Adipose tissue (tissue), 3 donors: Measurements from ENCODE around the gene C5orf46. TPM values are rescaled to one million over a fixed set of nuclear protein-coding genes. Genes with fewer than 3 reads are reported as not detected.
"Not testable (repeated sequence)": the region's sequence is repeated elsewhere in the genome, so short reads cannot be mapped to it uniquely, and the experiment has no call there.

ENCODE experiments used
- H3K27ac ChIP-seq: one replicate; pipeline ENCODE4 v1.5.1; 2013; ENCODE audit warnings: low read depth, low read length
- WGBS, 3 donors: extraction: QIAGEN DNeasy Blood & Tissue Kit; methylation state at CpG; one replicate each; pipeline ENCODE4 v1.1.7; 2013; 5-methylcytosine and 5-hydroxymethylcytosine counted together
- polyA plus RNA-seq, 3 donors: library from polyadenylated mRNA; stranded (reverse); fragments of 200-250 nt; gene quantifications; one replicate each; pipeline ENCODE4 v1.2.3, GENCODE V29; 2013
- donor health status: healthy with polysubstance abuse.
- donor health status: Bipolar disorder and iron deficiency.
- donor health status: healthy.

C5orf46 gene
- polyA plus RNA-seq, 3 donors, result 0.24 TPM; not detected in 2

GRCh38 chr5:147902609-147903115 is 3.7 kb downstream of the C5orf46 start:
- H3K27ac ChIP-seq, result no peak overlapping the region

- H3K27ac ChIP-seq, result no peak overlapping the region
- 69 to 72% (median 70%) methylated on average over 12 of the region's 12 CpGs for WGBS, 3 donors
These were observed 4.7 kb downstream of the C5orf46 start for GRCh38 chr5:147901599-147902039.

- WGBS, 3 donors, result 75 to 88% (median 82%) methylated on average over 3 of the region's 3 CpGs
- no peak overlapping the region for H3K27ac ChIP-seq
These were observed 7.4 kb downstream of the C5orf46 start for GRCh38 chr5:147898875-147899401.

- H3K27ac ChIP-seq, result no peak overlapping the region
- WGBS, 3 donors, result 73 to 87% (median 77%) methylated on average over 1 of the region's 1 CpG
These were observed 10.5 kb downstream of the C5orf46 start for GRCh38 chr5:147895864-147896263.

- 33 to 41% (median 35%) methylated on average over 2 of the region's 2 CpGs for WGBS, 3 donors
- no peak overlapping the region for H3K27ac ChIP-seq
These were observed 12.5 kb downstream of the C5orf46 start for GRCh38 chr5:147893820-147894219.

- H3K27ac ChIP-seq, result no peak overlapping the region
- WGBS, 3 donors, result 41 to 61% (median 57%) methylated on average over 3 of the region's 3 CpGs
These were observed 13.5 kb downstream of the C5orf46 start for GRCh38 chr5:147892696-147893296.

- H3K27ac ChIP-seq, result no peak overlapping the region
- whole genome bisulfite sequencing, 3 donors, result 54 to 91% (median 56%) methylated on average over 2 of the region's 2 CpGs
These were observed 18.4 kb downstream of the C5orf46 start for GRCh38 chr5:147887930-147888329.

GRCh38 chr5:147887026-147887627 is 19.2 kb downstream of the C5orf46 start:
- no peak overlapping the region for H3K27ac ChIP-seq
- 5 to 19% (median 6%) methylated on average over 3 of the region's 3 CpGs for WGBS, 3 donors

- H3K27ac ChIP-seq, result no peak overlapping the region
- 49 to 67% (median 64%) methylated on average over 6 of the region's 6 CpGs for WGBS, 3 donors
These were observed 23.6 kb downstream of the C5orf46 start for GRCh38 chr5:147882586-147883313.

- H3K27ac ChIP-seq, result no peak overlapping the region
- whole genome bisulfite sequencing, 3 donors, result 92 to 97% (median 94%) methylated on average over 2 of the region's 2 CpGs
These were observed 25.9 kb downstream of the C5orf46 start for GRCh38 chr5:147880487-147880886.

GRCh38 chr5:147879784-147880183 is 26.6 kb downstream of the C5orf46 start:
- H3K27ac ChIP-seq, result no peak overlapping the region

GRCh38 chr5:147878066-147878759 is 28.1 kb downstream of the C5orf46 start, which contains the start of gene SCGB3A2:
Gene SCGB3A2, plus strand, starts transcription at chr5:147878711. Its CDS starts 93 bp downstream, at chr5:147878804.
- WGBS, 3 donors, result 53 to 81% (median 57%) methylated on average over 2 of the region's 2 CpGs
- H3K27ac ChIP-seq, result no peak within 1 kb of the TSS

More at GRCh38 chr5:147879784-147880183, 26.6 kb downstream of the C5orf46 start:
- 93 to 94% (median 94%) methylated on average over 3 of the region's 3 CpGs for WGBS, 3 donors

- 64 to 76% (median 73%) methylated on average over 2 of the region's 2 CpGs for WGBS, 3 donors
- no peak overlapping the region for H3K27ac ChIP-seq
These were observed 29.7 kb downstream of the C5orf46 start for GRCh38 chr5:147876626-147877025.

- H3K27ac ChIP-seq, result no peak overlapping the region
These were observed 30.2 kb downstream of the C5orf46 start for GRCh38 chr5:147876141-147876540.

- H3K27ac ChIP-seq, result no peak overlapping the region
- WGBS, 3 donors, result 45 to 47% (median 46%) methylated on average over 3 of the region's 3 CpGs
These were observed 31.4 kb downstream of the C5orf46 start for GRCh38 chr5:147874910-147875367.

- WGBS, 3 donors, result 81 to 89% (median 83%) methylated on average over 5 of the region's 8 CpGs
- not testable (repeated sequence) for H3K27ac ChIP-seq
These were observed 32.0 kb downstream of the C5orf46 start for GRCh38 chr5:147874118-147874875.

GRCh38 chr5:147872744-147873435 is 33.4 kb downstream of the C5orf46 start:
- 83 to 88% (median 87%) methylated on average over 16 of the region's 16 CpGs for WGBS, 3 donors

More at GRCh38 chr5:147872744-147873435, 33.4 kb downstream of the C5orf46 start:
- not testable (repeated sequence) for H3K27ac ChIP-seq
